ENCODE measurements around the gene DNAJC5G. TPM values are rescaled to one million over a fixed set of nuclear protein-coding genes. Genes with fewer than 3 reads are reported as not detected.

The DNAJC5G gene
- total and polyA plus RNA-seq, 2 of the 13 experiments (the other 11 are each of a cell fraction or from before 2014, with no cell fraction given): 0.05 TPM; not detected in 1

DNA sequence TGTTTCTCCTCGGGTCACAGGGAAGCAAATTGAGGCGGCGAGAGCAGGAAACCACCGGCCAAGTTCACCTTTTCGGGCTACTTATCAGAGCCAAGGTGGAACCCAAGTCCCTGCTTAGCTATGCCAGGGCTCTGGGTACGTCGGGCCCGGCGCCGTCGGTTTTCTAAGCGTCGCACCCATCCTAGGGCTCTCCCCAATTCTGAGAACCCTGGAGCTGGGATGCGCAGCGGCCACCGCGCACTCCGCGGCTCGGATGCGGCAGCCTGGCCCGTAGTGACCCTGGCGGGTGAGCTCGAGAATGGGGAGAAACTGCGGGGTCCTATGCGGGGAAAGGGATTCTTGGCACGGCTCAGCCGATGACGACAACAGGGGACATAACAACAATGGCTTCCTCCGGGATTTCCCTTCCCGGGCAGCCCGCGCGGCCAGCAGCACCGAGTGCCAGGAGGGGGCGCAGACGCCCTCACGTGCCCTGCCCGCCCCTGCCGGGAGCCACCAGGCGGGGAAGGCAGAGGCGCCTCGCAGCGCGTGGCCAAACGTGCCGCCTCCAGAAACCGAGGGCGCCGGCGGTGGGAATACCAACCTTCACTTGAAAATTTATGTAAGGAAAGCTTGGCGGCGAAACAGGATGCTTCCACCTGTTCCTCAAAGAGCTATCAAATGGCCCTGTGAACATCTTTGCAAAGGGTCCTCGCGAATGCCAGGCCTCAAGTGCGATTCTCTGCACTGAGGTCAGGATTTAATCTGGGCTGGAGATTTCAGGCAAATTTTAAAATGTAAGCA, 10.3 kb upstream of the DNAJC5G start (continued):
- TF ChIP-seq, protein P1, sequence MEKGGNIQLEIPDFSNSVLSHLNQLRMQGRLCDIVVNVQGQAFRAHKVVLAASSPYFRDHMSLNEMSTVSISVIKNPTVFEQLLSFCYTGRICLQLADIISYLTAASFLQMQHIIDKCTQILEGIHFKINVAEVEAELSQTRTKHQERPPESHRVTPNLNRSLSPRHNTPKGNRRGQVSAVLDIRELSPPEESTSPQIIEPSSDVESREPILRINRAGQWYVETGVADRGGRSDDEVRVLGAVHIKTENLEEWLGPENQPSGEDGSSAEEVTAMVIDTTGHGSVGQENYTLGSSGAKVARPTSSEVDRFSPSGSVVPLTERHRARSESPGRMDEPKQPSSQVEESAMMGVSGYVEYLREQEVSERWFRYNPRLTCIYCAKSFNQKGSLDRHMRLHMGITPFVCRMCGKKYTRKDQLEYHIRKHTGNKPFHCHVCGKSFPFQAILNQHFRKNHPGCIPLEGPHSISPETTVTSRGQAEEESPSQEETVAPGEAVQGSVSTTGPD (CRISPR knock-in tag; IDR thresholded peaks at IDR 0.05): no peak
- TF ChIP-seq CHD2 (IDR thresholded peaks at IDR 0.05; ENCODE audit: low read depth, low read length) (no peak), KLF11 (CRISPR knock-in tag; IDR thresholded peaks at IDR 0.05) (0 out of 2 replicates have a peak, but pooled peaks have one; percentile 47), AGO1 (IDR thresholded peaks at IDR 0.05; ENCODE audit: low read depth, low read length, poor library complexity, severe bottlenecking) (peak; percentile 73), GABPB1 (CRISPR knock-in tag; IDR thresholded peaks at IDR 0.05) (peak; percentile 79), ZNF264 (CRISPR knock-in tag; IDR thresholded peaks at IDR 0.05) (no peak), MAFG (CRISPR knock-in tag; IDR thresholded peaks at IDR 0.05) (no peak), ZNF629 (CRISPR knock-in tag; conservative IDR thresholded peaks at IDR 0.05) (0 out of 2 replicates have a peak, but pooled peaks have one; percentile 12), ZFP82 (CRISPR knock-in tag; IDR thresholded peaks at IDR 0.05; ENCODE audit: borderline replicate concordance) (no peak; the same call in 1 of the 2 replicates), SALL1 (CRISPR knock-in tag; IDR thresholded peaks at IDR 0.05) (peak; percentile 88), ZNF879 (CRISPR knock-in tag; IDR thresholded peaks at IDR 0.05) (0 out of 2 replicates have a peak, but pooled peaks have one; percentile 50), ZNF329 (CRISPR knock-in tag; IDR thresholded peaks at IDR 0.05; ENCODE audit: low read depth) (peak; percentile 69; the same call in 1 of the 2 replicates)
- TF ChIP-seq, protein P2, sequence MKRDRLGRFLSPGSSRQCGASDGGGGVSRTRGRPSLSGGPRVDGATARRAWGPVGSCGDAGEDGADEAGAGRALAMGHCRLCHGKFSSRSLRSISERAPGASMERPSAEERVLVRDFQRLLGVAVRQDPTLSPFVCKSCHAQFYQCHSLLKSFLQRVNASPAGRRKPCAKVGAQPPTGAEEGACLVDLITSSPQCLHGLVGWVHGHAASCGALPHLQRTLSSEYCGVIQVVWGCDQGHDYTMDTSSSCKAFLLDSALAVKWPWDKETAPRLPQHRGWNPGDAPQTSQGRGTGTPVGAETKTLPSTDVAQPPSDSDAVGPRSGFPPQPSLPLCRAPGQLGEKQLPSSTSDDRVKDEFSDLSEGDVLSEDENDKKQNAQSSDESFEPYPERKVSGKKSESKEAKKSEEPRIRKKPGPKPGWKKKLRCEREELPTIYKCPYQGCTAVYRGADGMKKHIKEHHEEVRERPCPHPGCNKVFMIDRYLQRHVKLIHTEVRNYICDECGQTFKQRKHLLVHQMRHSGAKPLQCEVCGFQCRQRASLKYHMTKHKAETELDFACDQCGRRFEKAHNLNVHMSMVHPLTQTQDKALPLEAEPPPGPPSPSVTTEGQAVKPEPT (CRISPR knock-in tag; IDR thresholded peaks at IDR 0.05; ENCODE audit: low read depth): no peak; the same call in 1 of the 2 replicates
- TF ChIP-seq, protein P3, sequence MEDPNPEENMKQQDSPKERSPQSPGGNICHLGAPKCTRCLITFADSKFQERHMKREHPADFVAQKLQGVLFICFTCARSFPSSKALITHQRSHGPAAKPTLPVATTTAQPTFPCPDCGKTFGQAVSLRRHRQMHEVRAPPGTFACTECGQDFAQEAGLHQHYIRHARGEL (CRISPR knock-in tag; IDR thresholded peaks at IDR 0.05): no peak; the same call in 1 of the 2 replicates
- TF ChIP-seq, protein P4, sequence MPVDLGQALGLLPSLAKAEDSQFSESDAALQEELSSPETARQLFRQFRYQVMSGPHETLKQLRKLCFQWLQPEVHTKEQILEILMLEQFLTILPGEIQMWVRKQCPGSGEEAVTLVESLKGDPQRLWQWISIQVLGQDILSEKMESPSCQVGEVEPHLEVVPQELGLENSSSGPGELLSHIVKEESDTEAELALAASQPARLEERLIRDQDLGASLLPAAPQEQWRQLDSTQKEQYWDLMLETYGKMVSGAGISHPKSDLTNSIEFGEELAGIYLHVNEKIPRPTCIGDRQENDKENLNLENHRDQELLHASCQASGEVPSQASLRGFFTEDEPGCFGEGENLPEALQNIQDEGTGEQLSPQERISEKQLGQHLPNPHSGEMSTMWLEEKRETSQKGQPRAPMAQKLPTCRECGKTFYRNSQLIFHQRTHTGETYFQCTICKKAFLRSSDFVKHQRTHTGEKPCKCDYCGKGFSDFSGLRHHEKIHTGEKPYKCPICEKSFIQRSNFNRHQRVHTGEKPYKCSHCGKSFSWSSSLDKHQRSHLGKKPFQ (CRISPR knock-in tag; IDR thresholded peaks at IDR 0.05; ENCODE audit: insufficient replicate concordance): peak; percentile 25
